KG1 (cell line): ENCODE results near the gene PAMR1.
A peak's percentile ranks its signal among the peaks of the same experiment; 100 is the strongest.

Experiments
- DNase-seq: peaks from one replicate; lab custom pipeline; 2025; lab: John Stamatoyannopoulos, UW

The PAMR1 gene

DNA sequence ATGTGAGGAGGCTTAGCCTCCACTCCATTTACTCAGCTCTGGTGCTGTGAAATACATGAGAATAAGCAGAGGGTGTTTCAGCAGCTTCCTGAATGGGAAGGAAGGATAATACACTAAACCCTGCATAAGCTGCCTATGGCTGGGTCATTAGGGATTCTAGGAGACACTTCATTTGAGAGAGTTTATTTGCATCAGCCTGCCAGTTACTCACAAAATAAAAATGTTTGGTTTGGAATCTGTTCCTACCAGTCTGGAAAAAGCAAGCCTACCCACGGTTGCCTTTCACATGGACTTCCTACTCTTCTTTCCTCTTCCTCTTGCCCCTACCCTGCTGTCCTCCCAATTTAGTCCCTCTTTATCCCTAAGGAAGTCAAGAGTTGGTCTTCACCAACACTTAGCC is 126.5 kb downstream of the PAMR1 start:
- no peak for DNase-seq

DNA sequence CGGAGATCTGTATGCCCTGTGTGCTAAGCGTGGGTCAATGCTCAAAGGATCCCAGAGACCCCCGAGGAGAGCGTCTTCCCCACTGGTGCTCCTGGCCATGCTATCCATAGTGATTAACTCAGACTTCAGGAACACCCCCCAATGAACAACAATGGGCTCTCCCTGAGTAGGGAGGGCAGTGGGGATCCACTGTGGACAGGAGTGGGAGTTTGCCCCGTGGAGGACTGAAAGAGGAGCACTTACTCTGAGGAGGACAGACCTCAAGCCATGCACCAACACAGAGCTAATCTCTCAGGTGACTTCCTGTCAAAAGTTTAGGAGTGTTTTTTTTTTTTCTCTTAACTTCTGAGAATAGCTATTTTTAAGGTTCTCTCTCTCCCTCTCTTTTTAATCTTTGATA is 130.5 kb downstream of the PAMR1 start:
- no peak for DNase-seq

DNA sequence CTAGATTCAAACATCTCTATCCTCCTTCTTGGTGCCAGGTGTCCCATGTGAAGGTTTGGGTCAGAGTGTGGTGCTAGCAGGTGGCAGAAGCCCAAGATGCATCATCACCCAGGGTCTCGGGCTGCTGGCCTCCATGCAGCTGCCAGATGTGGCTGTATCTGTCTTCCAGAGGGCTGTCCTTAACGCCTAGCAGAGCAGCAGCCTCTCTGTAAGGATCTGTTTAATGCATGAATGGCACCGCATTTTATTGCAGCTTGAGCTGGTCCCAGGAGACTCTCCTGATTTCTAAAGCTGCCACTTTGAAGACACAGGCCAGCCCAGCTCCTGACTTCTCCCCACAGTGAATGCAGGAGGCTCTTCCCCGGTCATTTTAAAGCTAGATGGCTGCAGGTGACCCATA is 132.3 kb downstream of the PAMR1 start:
- DNase-seq: no peak

DNA sequence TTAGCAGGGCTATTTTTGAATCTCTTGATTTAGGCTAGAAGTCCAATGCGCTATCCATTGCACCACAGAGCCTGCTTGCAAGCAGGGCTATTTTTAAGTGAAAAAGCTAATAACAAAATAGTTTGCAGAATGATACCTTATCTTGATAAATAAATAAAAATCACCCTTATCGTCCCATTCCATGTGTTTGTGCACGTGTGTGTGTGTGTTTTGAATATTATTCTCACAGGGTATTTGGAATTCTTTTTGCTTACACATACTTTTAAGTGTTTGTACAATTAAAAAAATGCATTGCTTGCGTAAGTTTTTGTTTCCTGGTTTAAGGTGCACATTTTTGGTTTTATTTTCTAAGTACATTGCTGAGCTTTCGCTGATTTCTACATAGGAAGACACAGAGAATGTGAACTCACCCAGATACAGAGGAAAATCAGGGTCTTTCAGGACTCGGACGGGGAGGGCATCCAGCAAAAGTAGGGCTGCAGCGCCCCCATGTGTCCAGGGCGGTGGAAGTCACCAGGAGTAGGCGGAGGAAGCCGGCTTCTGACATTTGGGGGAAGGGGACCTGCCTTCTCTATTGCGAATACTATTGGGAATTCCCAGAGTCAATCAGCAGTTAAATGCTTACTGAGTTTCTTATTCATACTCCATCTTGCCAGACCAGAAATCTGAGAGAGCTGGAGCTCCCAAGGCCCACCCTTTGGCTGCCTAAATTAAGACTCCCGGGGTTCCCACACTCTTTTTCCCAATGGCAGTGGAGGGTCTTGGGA is 133.3 kb downstream of the PAMR1 start:
- DNase-seq: peak; percentile 74

DNA sequence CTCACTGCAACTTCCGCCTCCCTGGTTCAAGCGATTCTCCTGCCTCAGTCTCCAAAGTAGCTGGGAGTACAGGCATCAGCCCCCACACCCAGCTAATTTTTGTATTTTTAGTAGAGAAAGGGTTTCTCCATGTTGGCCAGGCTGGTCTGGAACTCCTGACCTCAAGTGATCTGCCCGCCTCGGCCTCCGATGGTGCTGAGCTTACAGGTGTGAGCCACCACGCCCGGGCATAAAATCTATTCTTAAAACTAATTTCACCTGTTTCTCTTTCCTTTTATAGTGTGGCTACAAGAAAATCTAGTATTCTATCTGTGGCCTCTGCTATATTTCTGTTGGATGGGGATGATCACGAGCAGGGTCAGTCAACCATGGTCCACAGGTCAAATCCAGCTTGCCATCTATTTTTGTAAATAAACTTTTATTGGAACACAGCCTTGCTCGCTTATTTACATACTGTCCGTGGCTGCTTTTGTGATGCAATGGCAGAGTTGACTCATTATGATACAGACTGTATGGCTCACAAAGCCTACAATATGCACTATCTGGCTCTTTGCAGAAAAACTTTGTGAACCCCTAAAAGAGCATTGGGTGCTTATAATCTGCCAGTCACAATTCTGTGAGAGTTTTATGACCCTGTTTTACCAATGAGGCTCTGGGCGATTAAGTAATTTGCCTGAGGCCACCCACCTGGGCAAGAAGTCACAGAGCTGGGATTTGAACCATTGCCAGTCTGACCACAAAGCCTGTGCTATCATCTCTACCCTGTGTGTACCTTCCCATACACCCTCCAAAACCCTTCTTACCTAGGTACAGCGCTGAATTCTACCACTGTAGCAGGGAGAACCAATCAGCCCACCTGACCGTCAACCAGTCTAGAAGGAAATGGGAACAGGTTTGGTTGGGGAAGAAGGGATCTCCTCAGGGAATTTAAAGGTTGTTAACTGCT is 134.4 kb downstream of the PAMR1 start:
- DNase-seq: no peak

DNA sequence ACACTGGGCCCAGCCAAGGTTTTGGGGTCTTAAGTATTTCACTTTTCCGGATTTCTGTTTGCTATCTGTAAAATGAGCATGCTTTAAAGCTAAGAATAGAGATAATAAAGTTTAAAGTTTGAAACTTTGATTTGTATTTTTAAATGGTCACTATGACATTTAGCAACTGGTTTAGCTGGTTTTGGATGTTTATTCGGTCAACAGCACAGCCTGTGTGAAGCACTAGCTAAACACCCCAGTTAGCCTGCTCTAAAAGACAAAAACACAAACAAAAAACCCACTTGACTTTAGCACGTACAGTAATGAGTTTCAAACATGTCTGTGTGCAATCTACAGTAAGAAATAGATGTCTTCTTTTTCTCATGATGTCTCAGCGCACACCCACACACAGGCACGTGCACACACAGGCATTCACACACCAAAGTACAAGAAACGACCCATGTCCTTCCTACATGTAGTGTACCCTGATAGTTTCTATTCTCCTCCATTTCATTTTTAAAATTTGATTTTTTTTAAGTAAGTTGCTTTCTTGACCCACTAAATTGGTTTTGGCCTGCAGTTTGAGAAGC is 135.4 kb downstream of the PAMR1 start:
- no peak for DNase-seq

DNA sequence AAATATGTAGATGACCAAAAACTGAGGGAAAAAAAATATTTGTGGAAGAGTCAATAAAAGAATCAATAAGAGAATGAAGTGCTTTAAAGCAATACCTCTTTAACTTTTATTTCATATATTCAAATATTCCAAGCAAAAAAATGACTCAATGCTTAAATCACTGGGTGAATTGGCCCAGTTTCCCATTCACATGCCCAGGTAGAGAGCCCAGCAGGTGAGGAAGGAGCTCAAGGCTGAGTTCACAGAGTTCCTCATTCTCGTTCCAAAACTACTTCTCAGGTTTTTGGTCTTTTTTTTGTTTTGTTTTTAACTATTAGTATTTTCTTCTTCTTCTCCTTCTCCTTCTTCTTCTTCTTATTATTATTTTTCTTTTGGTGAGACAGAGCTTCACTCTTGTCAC is 136.3 kb downstream of the PAMR1 start:
- no peak for DNase-seq

DNA sequence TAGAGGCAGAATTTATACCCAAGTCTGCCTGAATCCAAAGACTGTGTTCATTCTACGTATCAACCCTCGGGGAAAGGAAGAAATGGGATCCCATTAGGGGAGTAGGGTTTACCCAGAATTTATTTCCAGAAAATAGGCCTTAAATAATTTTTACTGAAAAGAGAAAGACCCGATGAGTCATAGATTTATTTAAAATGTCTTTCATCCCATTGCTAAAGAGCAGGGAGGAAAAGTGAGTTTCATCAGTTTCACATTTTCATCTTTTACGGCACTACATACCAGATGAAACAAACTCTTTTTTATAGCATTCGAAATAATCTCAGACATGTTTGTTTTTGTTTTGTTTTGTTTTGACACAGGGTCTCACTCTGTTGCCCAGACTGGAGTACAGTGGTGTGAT is 137.4 kb downstream of the PAMR1 start:
- DNase-seq: no peak

DNA sequence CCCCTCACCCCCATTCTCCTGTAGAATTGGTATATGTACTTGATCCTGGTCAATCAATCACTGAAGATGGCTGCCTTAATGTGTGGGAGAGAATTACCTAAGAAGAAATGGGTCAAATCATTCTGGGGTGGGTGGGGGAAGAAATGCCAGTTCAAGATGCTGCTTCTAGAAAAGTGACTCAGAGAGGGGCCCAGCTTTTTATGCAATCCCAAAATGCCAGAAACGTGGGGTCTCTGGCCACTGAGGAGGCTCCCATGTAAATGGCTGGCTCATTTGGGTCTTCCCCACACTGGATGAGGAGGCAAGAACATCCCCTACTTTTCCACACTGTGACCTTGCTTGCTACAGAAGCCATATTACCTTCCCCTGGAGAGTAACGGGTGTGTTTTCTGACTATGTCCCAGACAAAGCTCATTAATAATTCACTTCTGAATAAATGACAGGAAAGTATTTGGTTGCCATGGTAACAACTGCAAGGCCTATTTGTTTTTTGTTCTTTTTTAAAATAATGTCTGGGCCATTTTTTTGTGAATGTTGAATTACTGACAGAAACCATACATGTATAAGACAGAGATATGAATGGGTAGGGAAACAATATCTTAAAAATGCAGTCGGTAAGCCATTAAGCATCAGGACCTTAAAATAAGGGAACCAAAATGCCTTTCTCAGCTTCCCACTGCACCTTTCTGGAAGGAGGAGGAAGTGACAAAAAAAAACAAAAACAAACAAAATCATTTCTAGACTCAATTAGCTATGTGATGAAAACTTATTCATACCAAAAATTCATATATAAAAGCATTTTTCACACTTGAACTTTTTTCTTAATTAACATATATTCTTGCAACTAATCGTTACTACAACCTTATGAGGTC is 138.1 kb downstream of the PAMR1 start:
- DNase-seq: peak; percentile 12

DNA sequence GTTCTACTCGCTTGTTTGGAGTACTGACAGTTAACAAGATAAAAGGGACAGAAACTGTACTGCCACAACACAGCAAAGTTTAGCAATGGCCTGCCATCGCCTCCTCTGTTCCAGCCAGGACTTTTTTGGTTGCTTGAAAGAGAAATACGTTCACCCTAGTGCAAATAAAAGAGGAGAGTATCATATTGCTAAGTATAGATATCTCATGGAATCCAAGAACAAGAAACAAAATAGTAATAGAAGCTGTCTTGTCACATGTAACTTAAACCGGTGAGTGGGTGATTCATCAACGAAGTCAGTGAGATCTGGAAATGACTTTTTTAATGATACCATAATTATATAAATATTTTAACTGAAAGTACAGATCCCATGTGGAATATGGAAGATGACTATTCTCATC is 141.5 kb downstream of the PAMR1 start:
- no peak for DNase-seq
